Right ventricle myocardium superior (tissue), 1 donor: ENCODE results near the gene TERB2. TPM values are rescaled to one million over a fixed set of nuclear protein-coding genes. Genes with fewer than 3 reads are reported as not detected.
"Not testable (repeated sequence)": the region's sequence is repeated elsewhere in the genome, so short reads cannot be mapped to it uniquely, and the experiment has no call there.

Experiments
- ATAC-seq: fragments of 200-7000 bp; cut with Tn5 transposase; one replicate; pipeline ENCODE4 v1.9.1; 2020; ENCODE audit warnings: mild to moderate bottlenecking; ENCODE audit not compliant: poor library complexity
- DNase-seq: peaks from one replicate; pipeline ENCODE4 v3.0.0-alpha.2; 2020
- intact Hi-C: fragments of 100-400 bp; cut with DNase I; formaldehyde crosslinking; loops from one replicate; pipeline ENCODE4 v1.11.2; 2022
- total RNA-seq: library from RNA; stranded (reverse); fragmentation: NEBNext Ultra II Directional; extraction: Animal tissue kit (Norgen Biotek cat#: 25700); gene quantifications from one replicate; pipeline ENCODE4 v1.2.1, GENCODE V29; 2021
- donor health status: DM: no; HTN: yes; CAD: no; lungs with severe emphysema.

Gene TERB2
- total RNA-seq, 1 donor from 2014 or later = not detected

GRCh38 chr15:44988870-44989219 is 32.4 kb downstream of the TERB2 start:
- DNase-seq, intact Hi-C loops, ATAC-seq: not testable (repeated sequence)

- intact Hi-C loops, DNase-seq, ATAC-seq: not testable (repeated sequence)
These were observed 41.1 kb downstream of the TERB2 start for GRCh38 chr15:44997632-44998031.

GRCh38 chr15:44999105-44999504 is 42.6 kb downstream of the TERB2 start:
- intact Hi-C loops = no loop called here
- no peak for ATAC-seq
- no peak for DNase-seq

GRCh38 chr15:45001180-45001579 is 44.7 kb downstream of the TERB2 start:
- ATAC-seq, intact Hi-C loops, DNase-seq: not testable (repeated sequence)

GRCh38 chr15:45003731-45004410 is 47.4 kb downstream of the TERB2 start:
- intact Hi-C loops, ATAC-seq, DNase-seq: not testable (repeated sequence)

- ATAC-seq, DNase-seq, intact Hi-C loops: not testable (repeated sequence)
These were observed 48.2 kb downstream of the TERB2 start for GRCh38 chr15:45004590-45005175.

- intact Hi-C loops = no loop called here
- ATAC-seq (no peak), DNase-seq (no peak)
These were observed 52.6 kb downstream of the TERB2 start for GRCh38 chr15:45009046-45009445.

GRCh38 chr15:45015114-45015513 is 58.6 kb downstream of the TERB2 start:
- intact Hi-C loops, DNase-seq, ATAC-seq: not testable (repeated sequence)

GRCh38 chr15:45020222-45020900 is 63.9 kb downstream of the TERB2 start:
- DNase-seq, ATAC-seq, intact Hi-C loops: not testable (repeated sequence)

- ATAC-seq, intact Hi-C loops, DNase-seq: not testable (repeated sequence)
These were observed 64.4 kb downstream of the TERB2 start for GRCh38 chr15:45020901-45021259.

GRCh38 chr15:45021348-45021747 is 64.9 kb downstream of the TERB2 start:
- no peak for ATAC-seq
- intact Hi-C loops = no loop called here
- DNase-seq = no peak

- peak; percentile 100 for ATAC-seq
- intact Hi-C loops = no loop called here
- DNase-seq = peak; percentile 97
These were observed 66.6 kb downstream of the TERB2 start, which contains the start of gene SORD for GRCh38 chr15:45022871-45023658. Gene SORD, plus strand, starts transcription at chr15:45023195. Its CDS starts 89 bp downstream, at chr15:45023284.

GRCh38 chr15:45023659-45024225 is 67.3 kb downstream of the TERB2 start:
- intact Hi-C loops = no loop called here
- peak; percentile 8 for ATAC-seq
- no peak for DNase-seq

- intact Hi-C loops, ATAC-seq, DNase-seq: not testable (repeated sequence)
These were observed 68.2 kb downstream of the TERB2 start for GRCh38 chr15:45024649-45025048.

GRCh38 chr15:45025627-45026026 is 69.1 kb downstream of the TERB2 start:
- intact Hi-C loops, ATAC-seq, DNase-seq: not testable (repeated sequence)

- intact Hi-C loops = no loop called here
- DNase-seq (no peak), ATAC-seq (no peak)
These were observed 70.2 kb downstream of the TERB2 start for GRCh38 chr15:45026651-45027190.

GRCh38 chr15:45027220-45027619 is 70.7 kb downstream of the TERB2 start:
- no peak for DNase-seq
- no peak for ATAC-seq
- intact Hi-C loops = no loop called here
